T-helper 9 cell (primary cell): Measurements from ENCODE around the gene BRAF.
"Not testable (repeated sequence)": the region's sequence is repeated elsewhere in the genome, so short reads cannot be mapped to it uniquely, and the experiment has no call there.

Experiments
- DNase-seq: peaks from one replicate; pipeline ENCODE4 v3.0.0-alpha.2; 2020

The BRAF gene

GRCh38 chr7:140678081-140678815 is 246.5 kb downstream of the BRAF start:
- DNase-seq = no peak

- no peak for DNase-seq
Observed at GRCh38 chr7:140677496-140677895, 247.2 kb downstream of the BRAF start.

- not testable (repeated sequence) for DNase-seq
Observed at GRCh38 chr7:140676956-140677355, 247.8 kb downstream of the BRAF start.

GRCh38 chr7:140676306-140676705 is 248.4 kb downstream of the BRAF start:
- no peak for DNase-seq

GRCh38 chr7:140675726-140676125 is 249.0 kb downstream of the BRAF start:
- DNase-seq = no peak

- no peak for DNase-seq
Observed at GRCh38 chr7:140674899-140675701, 249.6 kb downstream of the BRAF start.

- DNase-seq = no peak
Observed at GRCh38 chr7:140674356-140674800, 250.4 kb downstream of the BRAF start.

GRCh38 chr7:140673774-140674155 is 251.0 kb downstream of the BRAF start:
- DNase-seq = no peak

- DNase-seq = peak; percentile 37
Observed at GRCh38 chr7:140673063-140673773, 251.5 kb downstream of the BRAF start.

GRCh38 chr7:140672382-140673062 is 252.2 kb downstream of the BRAF start, which contains the start of gene ADCK2:
ADCK2 (plus strand) TSS chr7:140672945; CDS start chr7:140673331, 386 bp downstream.
- DNase-seq = peak; percentile 58

GRCh38 chr7:140671966-140672365 is 252.8 kb downstream of the BRAF start:
- no peak for DNase-seq

- no peak for DNase-seq
Observed at GRCh38 chr7:140670343-140670935, 254.3 kb downstream of the BRAF start.

- not testable (repeated sequence) for DNase-seq
Observed at GRCh38 chr7:140669862-140670261, 254.9 kb downstream of the BRAF start.

- no peak for DNase-seq
Observed at GRCh38 chr7:140669352-140669751, 255.4 kb downstream of the BRAF start.
